CD4-positive, alpha-beta memory T cell (primary cell): ENCODE data around the gene HOXB9. TPM values are rescaled to one million over a fixed set of nuclear protein-coding genes. Genes with fewer than 3 reads are reported as not detected.

ENCODE experiments used
- CTCF ChIA-PET: fragments of 350-600 bp; sonication (Branson Sonifier 250); formaldehyde crosslinking; loops from one replicate; lab custom pipeline; 2021; ENCODE audit warnings: inconsistent platforms; ENCODE audit not compliant: partially characterized antibody; lab: Charles Lee
- POLR2A ChIA-PET: fragments of 350-600 bp; sonication (Branson Sonifier 250); formaldehyde crosslinking; loops from one replicate; lab custom pipeline; 2021; ENCODE audit not compliant: partially characterized antibody; lab: Charles Lee
- DNase-seq, 5 donors: peaks; one replicate each; pipeline versions ENCODE4 v3.0.0 to v3.0.0-alpha.2; 2020 to 2022; ENCODE audit warnings: mixed read lengths in 1 of 5
- H3K27ac ChIP-seq: one replicate; pipeline ENCODE4 v1.7.0; 2013; ENCODE audit warnings: low read depth, low read length
- H3K27me3 ChIP-seq: 2 replicates; pipeline ENCODE4 v1.7.0; 2013; ENCODE audit warnings: mild to moderate bottlenecking, low read length, moderate library complexity; ENCODE audit not compliant: insufficient read depth
- H3K36me3 ChIP-seq: 2 replicates; pipeline ENCODE4 v1.7.0; 2013; ENCODE audit warnings: mild to moderate bottlenecking, low read length, moderate library complexity; ENCODE audit not compliant: insufficient read depth
- H3K4me1 ChIP-seq: 2 replicates; pipeline ENCODE4 v1.7.0; 2013; ENCODE audit warnings: mild to moderate bottlenecking, low read length, moderate library complexity; ENCODE audit not compliant: insufficient read depth
- H3K4me3 ChIP-seq, 2 donors: one replicate each; pipeline ENCODE4 v1.7.0; 2013; ENCODE audit warnings: low read length in 2 of 2, mild to moderate bottlenecking in 1 of 2
- H3K9me3 ChIP-seq, 2 donors: one replicate each; pipeline ENCODE4 v1.7.0; 2013; ENCODE audit warnings: low read length in 2 of 2, control low read depth in 1 of 2; ENCODE audit not compliant: control insufficient read depth in 1 of 2
- H3K27ac Mint-ChIP-seq, 7 donors: one replicate each; pipeline ENCODE4 v1.8.0; 2020 to 2021; ENCODE audit warnings: mixed read lengths in 7 of 7, mild to moderate bottlenecking in 6 of 7, inconsistent platforms in 3 of 7, moderate library complexity in 3 of 7
- H3K27me3 Mint-ChIP-seq, 2 donors: one replicate each; pipeline ENCODE4 v1.8.0; 2020 to 2021; ENCODE audit warnings: mixed read lengths in 2 of 2
- H3K36me3 Mint-ChIP-seq, 2 donors: one replicate each; pipeline ENCODE4 v1.8.0; 2020 to 2021; ENCODE audit warnings: mixed read lengths in 2 of 2, inconsistent platforms in 1 of 2, mild to moderate bottlenecking in 1 of 2
- H3K4me1 Mint-ChIP-seq, 4 donors: one replicate each; pipeline ENCODE4 v1.8.0; 2020 to 2021; ENCODE audit warnings: mixed read lengths in 4 of 4, mild to moderate bottlenecking in 1 of 4
- H3K4me3 Mint-ChIP-seq, 8 donors: one replicate each; pipeline ENCODE4 v1.8.0; 2020 to 2021; ENCODE audit warnings: mixed read lengths in 8 of 8, mild to moderate bottlenecking in 7 of 8, moderate library complexity in 6 of 8, inconsistent platforms in 3 of 8
- H3K9me3 Mint-ChIP-seq, 8 donors: one replicate each; pipeline ENCODE4 v1.8.0; 2020 to 2021; ENCODE audit warnings: mixed read lengths in 8 of 8, mild to moderate bottlenecking in 5 of 8, inconsistent platforms in 3 of 8, moderate library complexity in 1 of 8
- intact Hi-C: fragments of 100-400 bp; cut with micrococcal nuclease; formaldehyde crosslinking; loops from one replicate; pipeline ENCODE4 v1.15.1; 2023
- polyA plus RNA-seq, 2 donors: library from polyadenylated mRNA; unstranded; fragments of 300-500 nt; fragmentation: Illumina TruSeq; gene quantifications; one replicate each; pipeline ENCODE4 v1.2.3, GENCODE V29; 2021
- total RNA-seq, 2 experiments: library from RNA; stranded (reverse); gene quantifications; one replicate each; pipeline ENCODE4 v1.2.3, GENCODE V29; 2021

Gene HOXB9
- total and polyA plus RNA-seq, 4 experiments from 2014 or later, result not detected

- Histone ChIP-seq H3K4me3 (no peak within 1 kb of the TSS), H3K27ac (no peak within 1 kb of the TSS), H3K27me3 (peaks cover 65% of the 10 kb centered on the region), H3K9me3 (no peaks in the 10 kb centered on the region), H3K4me1 (peaks cover 34% of the 10 kb centered on the region), H3K36me3 (no peaks in the 10 kb centered on the region)
- peak within 1 kb of the TSS in 7 of 8 donors; percentile 5 to 75 (median 41) for H3K4me3 Mint-ChIP-seq
- no peaks in the 10 kb centered on the region for H3K9me3 Mint-ChIP-seq
- no peaks in the 10 kb centered on the region for H3K36me3 Mint-ChIP-seq
- no peak for DNase-seq
- ChIA-PET CTCF (interaction anchor here (0.7 to 1.4 kb wide), 3 partner anchors 32 to 579 kb away, joined by 3 to 4 read pairs (median 3); no protein-coding TSS in a partner anchor), POLR2A (interaction anchor here (0.7 to 1.0 kb wide), 2 partner anchors 12 to 20 kb away, joined by 3 read pairs; partner anchors contain the start of gene HOXB5)
- peaks cover 54 to 76% of the 10 kb centered on the region in 2 donors for H3K27me3 Mint-ChIP-seq
- intact Hi-C loops, result no loop called here
- H3K4me1 Mint-ChIP-seq, result peaks cover 7 to 32% (median 17%) of the 10 kb centered on the region in 4 donors
- peak within 1 kb of the TSS in 1 of 7 donors; percentile 33 for H3K27ac Mint-ChIP-seq
Observed at GRCh38 chr17:48604770-48605329, 21.3 kb downstream of the HOXB9 start, which contains the start of gene HOXB6. HOXB6 (minus strand) TSS chr17:48604986; CDS start chr17:48598150, 6,836 bp downstream.

GRCh38 chr17:48603959-48604769 is 22.0 kb downstream of the HOXB9 start:
- H3K4me1 Mint-ChIP-seq, result peaks cover 7 to 32% (median 17%) of the 10 kb centered on the region in 4 donors
- POLR2A ChIA-PET, result interaction anchor here (0.7 to 1.0 kb wide), 2 partner anchors 11 to 21 kb away, joined by 3 read pairs; partner anchors contain the start of gene HOXB5
- Histone ChIP-seq H3K4me3 (no peak overlapping the region), H3K9me3 (no peaks in the 10 kb centered on the region), H3K4me1 (peaks cover 32% of the 10 kb centered on the region), H3K27ac (no peak overlapping the region), H3K36me3 (no peaks in the 10 kb centered on the region), H3K27me3 (peaks cover 64% of the 10 kb centered on the region)
- no peak for DNase-seq
- intact Hi-C loops, result no loop called here
- peak overlapping the region in 1 of 7 donors; percentile 2 for H3K27ac Mint-ChIP-seq
- H3K4me3 Mint-ChIP-seq, result peak overlapping the region in 5 of 8 donors; percentile 7 to 46 (median 41)
- H3K9me3 Mint-ChIP-seq, result no peaks in the 10 kb centered on the region
- peaks cover 58 to 77% of the 10 kb centered on the region in 2 donors for H3K27me3 Mint-ChIP-seq
- CTCF ChIA-PET, result interaction anchor here (0.7 kb wide), 1 partner anchor 190 kb away, joined by 4 read pairs; no protein-coding TSS in a partner anchor
- H3K36me3 Mint-ChIP-seq, result no peaks in the 10 kb centered on the region

DNA sequence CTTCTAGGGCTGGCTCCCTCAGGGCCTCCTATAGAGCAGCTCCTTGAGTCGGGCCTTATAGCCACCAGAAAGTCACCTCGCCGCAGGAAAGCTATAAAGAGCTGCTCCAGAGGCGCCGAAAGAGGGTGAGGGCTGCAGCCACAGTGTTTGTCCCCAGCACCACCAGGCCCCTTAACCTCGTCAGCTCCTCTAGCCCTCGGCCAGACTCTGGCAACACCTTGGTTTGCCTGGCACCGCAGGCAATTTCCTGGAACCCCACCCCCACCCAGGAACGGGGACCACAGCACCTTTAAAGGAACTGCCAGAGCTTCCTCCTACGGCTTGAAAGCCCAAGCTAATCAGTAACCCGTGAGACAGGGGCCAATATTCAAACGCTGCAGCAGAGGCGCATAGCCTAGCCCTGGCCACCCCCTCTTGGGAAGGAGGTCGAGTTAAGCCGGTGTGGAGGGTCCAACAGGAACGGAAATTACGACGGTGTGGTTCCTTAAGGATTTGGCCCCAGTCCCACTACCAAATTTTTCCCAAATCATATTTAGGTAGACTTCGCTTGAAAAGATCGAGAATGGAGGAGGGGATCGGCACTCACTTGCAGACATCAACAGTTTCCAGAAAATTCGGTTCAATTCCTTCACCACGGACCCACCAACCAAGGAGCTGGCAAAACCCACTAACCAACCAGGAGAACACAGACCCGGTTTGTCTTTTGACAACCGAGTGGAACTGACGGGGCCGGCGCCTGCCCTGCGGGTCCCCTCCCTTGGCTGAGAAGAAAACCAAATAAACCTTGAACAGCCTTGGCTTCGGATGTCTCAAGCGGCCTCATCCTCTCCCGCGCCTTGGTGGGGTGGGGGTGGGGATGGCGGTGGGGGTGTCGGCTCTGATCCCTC is 24.4 kb downstream of the HOXB9 start:
- Histone ChIP-seq H3K9me3 (no peaks in the 10 kb centered on the region), H3K4me1 (peaks cover 53% of the 10 kb centered on the region), H3K4me3 (no peak overlapping the region), H3K36me3 (no peaks in the 10 kb centered on the region), H3K27me3 (peaks cover 83% of the 10 kb centered on the region), H3K27ac (no peak overlapping the region)
- Mint-ChIP-seq H3K4me1 (peaks cover 18 to 55% (median 34%) of the 10 kb centered on the region in 4 donors), H3K4me3 (peak overlapping the region in 4 of 8 donors; percentile 29 to 81 (median 66)), H3K27me3 (peaks cover 67 to 83% of the 10 kb centered on the region in 2 donors), H3K27ac (peak overlapping the region in 2 of 7 donors; percentile 46 to 74), H3K36me3 (no peaks in the 10 kb centered on the region), H3K9me3 (no peaks in the 10 kb centered on the region)
- no peak for DNase-seq
- ChIA-PET CTCF (interaction anchor here (0.5 to 2.6 kb wide), 7 partner anchors 8 to 363 kb away, joined by 3 to 9 read pairs (median 3); no protein-coding TSS in a partner anchor), POLR2A (interaction anchor here (1.0 kb wide), 1 partner anchor 11 kb away, joined by 5 read pairs; no protein-coding TSS in a partner anchor)
- intact Hi-C loops, result no loop called here

- no peaks in the 10 kb centered on the region for H3K9me3 Mint-ChIP-seq
- no peak for DNase-seq
- intact Hi-C loops, result no loop called here
- H3K4me1 Mint-ChIP-seq, result peaks cover 23 to 61% (median 40%) of the 10 kb centered on the region in 4 donors
- Histone ChIP-seq H3K36me3 (no peaks in the 10 kb centered on the region), H3K9me3 (no peaks in the 10 kb centered on the region), H3K4me1 (peaks cover 59% of the 10 kb centered on the region), H3K27ac (no peak overlapping the region), H3K4me3 (no peak overlapping the region), H3K27me3 (peaks cover 86% of the 10 kb centered on the region)
- POLR2A ChIA-PET, result interaction anchor here (1.0 kb wide), 1 partner anchor 12 kb away, joined by 5 read pairs; no protein-coding TSS in a partner anchor
- H3K4me3 Mint-ChIP-seq, result peak overlapping the region in 1 of 8 donors; percentile 2
- CTCF ChIA-PET, result interaction anchor here (1.0 to 2.6 kb wide), 5 partner anchors 8 to 362 kb away, joined by 3 to 9 read pairs (median 3); no protein-coding TSS in a partner anchor
- no peaks in the 10 kb centered on the region for H3K36me3 Mint-ChIP-seq
- H3K27ac Mint-ChIP-seq, result peak overlapping the region in 1 of 7 donors; percentile 34
- H3K27me3 Mint-ChIP-seq, result peaks cover 67 to 85% of the 10 kb centered on the region in 2 donors
Observed at GRCh38 chr17:48601207-48601538, 25.0 kb downstream of the HOXB9 start.

GRCh38 chr17:48600244-48601098 is 25.7 kb downstream of the HOXB9 start:
- Histone ChIP-seq H3K27me3 (peaks cover 89% of the 10 kb centered on the region), H3K4me1 (peaks cover 62% of the 10 kb centered on the region)

DNA sequence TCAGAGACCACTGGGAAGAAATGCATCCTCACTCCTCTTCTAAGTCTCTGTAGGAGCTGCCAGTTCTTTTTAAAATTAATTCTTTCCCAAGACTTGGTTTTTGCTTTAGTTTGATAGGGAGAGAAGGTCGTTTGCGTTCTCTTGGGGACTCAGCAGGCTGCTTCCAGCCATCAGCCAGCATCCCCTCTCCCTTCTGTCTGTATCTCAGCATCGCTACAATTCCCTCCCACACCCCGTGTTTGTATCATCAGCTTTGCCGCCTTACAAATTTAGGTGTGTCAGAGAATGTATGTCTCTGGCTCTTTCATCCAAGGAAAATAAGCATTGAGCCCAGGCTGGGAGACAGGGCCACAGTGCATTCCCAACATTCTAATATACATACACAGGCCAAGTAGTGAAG is 26.8 kb downstream of the HOXB9 start:
- intact Hi-C loops, result no loop called here
- H3K27me3 Mint-ChIP-seq, result peaks cover 65 to 83% of the 10 kb centered on the region in 2 donors
- POLR2A ChIA-PET, result interaction anchor here (0.6 to 1.1 kb wide), 2 partner anchors 19 to 519 kb away, joined by 3 to 4 read pairs; no protein-coding TSS in a partner anchor
- Histone ChIP-seq H3K36me3 (no peaks in the 10 kb centered on the region), H3K4me1 (peaks cover 55% of the 10 kb centered on the region), H3K4me3 (no peak overlapping the region), H3K27ac (no peak overlapping the region), H3K9me3 (no peaks in the 10 kb centered on the region), H3K27me3 (peaks cover 85% of the 10 kb centered on the region)
- no peaks in the 10 kb centered on the region for H3K9me3 Mint-ChIP-seq
- peaks cover 21 to 55% (median 38%) of the 10 kb centered on the region in 4 donors for H3K4me1 Mint-ChIP-seq
- peak overlapping the region in 1 of 7 donors; percentile 73 for H3K27ac Mint-ChIP-seq
- DNase-seq, result no peak
- CTCF ChIA-PET, result interaction anchor here (1.0 to 1.5 kb wide), 2 partner anchors 10 to 111 kb away, joined by 3 read pairs; no protein-coding TSS in a partner anchor
- H3K36me3 Mint-ChIP-seq, result no peaks in the 10 kb centered on the region
- H3K4me3 Mint-ChIP-seq, result peak overlapping the region in 1 of 8 donors; percentile 93

More at GRCh38 chr17:48600244-48601098, 25.7 kb downstream of the HOXB9 start:
- no peaks in the 10 kb centered on the region for H3K9me3 Mint-ChIP-seq
- POLR2A ChIA-PET, result no interaction called here
- intact Hi-C loops, result no loop called here
- no peak overlapping the region for H3K4me3 Mint-ChIP-seq
- CTCF ChIA-PET, result interaction anchor here (1.1 to 2.6 kb wide), 3 partner anchors 9 to 362 kb away, joined by 3 to 9 read pairs (median 4); no protein-coding TSS in a partner anchor
- peaks cover 68 to 84% of the 10 kb centered on the region in 2 donors for H3K27me3 Mint-ChIP-seq
- no peaks in the 10 kb centered on the region for H3K36me3 Mint-ChIP-seq
- Histone ChIP-seq H3K9me3 (no peaks in the 10 kb centered on the region), H3K27ac (no peak overlapping the region), H3K36me3 (no peaks in the 10 kb centered on the region), H3K4me3 (no peak overlapping the region)
- DNase-seq, result no peak
- H3K27ac Mint-ChIP-seq, result peak overlapping the region in 1 of 7 donors; percentile 34
- peaks cover 23 to 63% (median 41%) of the 10 kb centered on the region in 4 donors for H3K4me1 Mint-ChIP-seq
